GM19452 (cell line): Measurements from ENCODE around the gene EPAS1.

Experiments
- ATAC-seq: cut with Tn5 transposase; IDR thresholded peaks from one replicate; pipeline ENCODE4 v1.9.1; 2021; ENCODE audit not compliant: unreplicated experiment

The EPAS1 gene

GRCh38 chr2:46430413-46430812, 133.2 kb downstream of the EPAS1 start:
- no peak for ATAC-seq

- ATAC-seq, result no peak
These were observed 133.8 kb downstream of the EPAS1 start for GRCh38 chr2:46430992-46431391.

DNA sequence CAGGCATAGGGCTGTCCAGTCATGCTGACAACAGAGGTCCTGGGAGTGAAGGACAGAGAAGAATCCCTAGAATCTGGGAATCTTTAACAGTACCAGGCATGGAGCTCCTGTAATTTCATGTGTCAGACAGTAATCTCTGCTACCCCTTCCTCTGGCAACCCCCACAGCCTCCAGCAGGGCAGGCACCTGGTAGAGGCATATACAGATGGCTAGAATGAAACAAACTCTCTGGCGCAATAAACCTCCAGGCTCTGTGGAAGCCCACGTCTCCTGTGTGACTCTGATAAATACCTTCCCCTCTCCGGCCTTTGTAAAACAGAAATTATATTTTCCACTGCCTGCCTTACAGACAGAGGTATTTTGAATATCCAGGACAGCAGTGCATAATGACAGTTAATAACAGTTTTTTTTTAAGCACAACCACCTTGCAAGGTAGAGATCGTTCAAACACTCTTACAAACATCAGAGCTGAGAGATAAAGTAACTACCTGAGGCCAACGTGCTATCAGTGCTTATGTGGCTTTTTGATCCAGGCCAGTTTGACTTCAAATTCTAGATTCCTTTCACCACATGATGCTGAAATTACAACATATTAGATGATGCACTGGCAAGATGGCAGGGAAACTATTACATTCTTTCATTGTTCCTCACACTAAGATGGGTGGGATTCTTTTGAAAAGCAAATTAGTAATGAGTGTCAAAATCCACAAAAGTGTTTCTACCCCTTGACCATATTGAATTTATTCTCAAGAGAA, 134.5 kb downstream of the EPAS1 start:
- no peak for ATAC-seq

DNA sequence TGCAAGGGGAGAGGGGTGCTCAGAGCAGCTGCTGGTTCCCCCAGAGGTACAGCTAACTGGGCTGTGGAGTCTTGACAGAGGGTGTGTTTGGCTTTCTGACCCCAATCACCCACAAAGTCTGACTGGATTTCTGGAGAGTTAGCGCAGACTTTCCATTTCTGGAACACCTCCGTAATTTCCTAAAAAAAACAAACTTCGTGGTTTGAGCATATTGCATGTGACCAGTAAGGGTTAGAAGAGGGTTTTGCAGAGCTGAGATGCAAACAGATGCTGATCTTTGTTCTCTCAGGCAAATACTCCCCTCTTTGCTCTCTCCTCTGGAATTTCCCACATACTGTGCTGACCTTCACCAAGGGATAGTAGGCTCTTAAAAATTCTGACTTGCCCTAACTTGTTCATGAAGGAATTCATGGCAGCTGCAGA, 137.7 kb downstream of the EPAS1 start:
- ATAC-seq, result no peak

DNA sequence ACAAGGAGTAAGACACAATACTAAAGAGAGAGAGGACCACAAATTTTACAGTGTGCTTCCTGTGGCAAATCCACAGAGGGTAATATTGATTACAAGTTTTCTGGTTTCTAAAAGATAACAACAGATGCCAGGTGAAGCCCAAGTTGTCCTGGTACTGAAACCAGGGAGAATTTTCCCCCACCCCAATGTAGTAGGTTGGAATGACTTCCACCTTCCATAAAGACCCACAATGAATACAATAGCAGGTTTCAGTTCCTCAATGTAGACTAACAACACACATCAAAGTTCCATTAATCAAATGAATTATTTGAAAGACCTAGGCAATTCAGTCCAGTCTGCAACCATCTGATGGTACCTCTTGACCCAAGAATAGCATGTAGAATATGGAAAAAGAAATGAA, 138.1 kb downstream of the EPAS1 start:
- ATAC-seq, result no peak

DNA sequence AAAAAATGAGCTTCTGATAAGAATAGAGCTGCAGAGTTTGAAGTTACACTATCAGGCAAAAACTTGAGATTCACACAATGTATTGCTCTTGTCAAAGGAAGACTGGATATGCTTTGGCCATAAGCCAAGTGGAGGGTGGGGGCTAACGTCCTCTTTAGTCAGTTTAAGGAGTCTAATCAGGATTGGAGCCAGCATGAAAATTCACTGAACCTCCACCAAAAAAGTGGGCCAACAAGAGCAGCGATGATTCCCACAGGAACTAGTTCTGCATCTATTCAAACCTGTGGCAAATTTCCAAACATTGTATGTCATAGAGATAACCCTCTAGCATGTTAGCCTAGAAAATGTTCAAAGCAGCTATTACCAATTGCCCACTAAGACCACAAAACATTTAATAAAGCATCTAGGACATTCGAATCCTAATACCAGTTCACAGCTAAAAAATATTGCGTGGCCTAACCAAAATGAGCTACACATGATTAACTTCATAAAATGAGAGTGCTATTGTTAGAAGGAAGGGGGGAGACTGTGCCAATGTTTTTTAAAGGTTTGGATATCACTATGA, 138.7 kb downstream of the EPAS1 start:
- ATAC-seq, result no peak
